K562 (cell line): ENCODE measurements around the gene CAMK2G. TPM values are rescaled to one million over a fixed set of nuclear protein-coding genes. Genes with fewer than 3 reads are reported as not detected.

Experiments used
- ATAC-seq: fragments of 200-7000 bp; cut with Tn5 transposase; 3 replicates; pipeline ENCODE4 v1.9.1; 2020; ENCODE audit warnings: moderate library complexity
- BruUV-seq: library from RNA; stranded (reverse); fragments of 400-500 nt; replicated peaks from 2 replicates; lab custom pipeline; 2021; lab: Mats Ljungman, UMichigan
- CTCF ChIA-PET: fragments of 300-600 bp; formaldehyde crosslinking; extraction: SDS; loops from one replicate; lab custom pipeline; 2021; ENCODE audit warnings: low intra/inter-chr PET ratio; lab: Yijun Ruan, JAX
- POLR2A ChIA-PET: fragments of 300-600, 350-650 bp; sonication (Branson Sonifier 250); formaldehyde crosslinking; extraction: SDS; loops from one replicate; lab custom pipeline; 2021; ENCODE audit warnings: antibody characterized with exemption, inconsistent platforms; lab: Yijun Ruan, JAX
- DNase-seq, 4 experiments: peaks; one replicate each; pipeline versions ENCODE4 v3.0.0 to v3.0.0-alpha.2; 2011 to 2018; ENCODE audit warnings: low spot score in 3 of 4, mixed read lengths in 3 of 4; ENCODE audit errors: extremely low read depth in 1 of 4
- FAIRE-seq: peaks from 2 replicates; lab custom pipeline; 2011; peaks lifted over from hg19 to GRCh38; lab: Jason Lieb, UNC
- H2AFZ ChIP-seq: 2 replicates; pipeline ENCODE4 v1.6.0; 2011; ENCODE audit warnings: low read depth, low read length, control low read depth, inconsistent platforms
- H3K27ac ChIP-seq: fragments of 200-600 bp; 3 replicates; pipeline ENCODE4 v1.8.0; 2011; ENCODE audit warnings: low read depth, mild to moderate bottlenecking, control low read depth, inconsistent platforms, low read length, moderate library complexity, mixed read lengths; ENCODE audit errors: extremely low read depth
- H3K27me3 ChIP-seq, 2 experiments: fragments of 300-600 bp in 1 of 2; 2 replicates in 1 of 2; 3 replicates in 1 of 2; pipeline versions ENCODE4 v1.6.0 to v1.8.0; 2011; ENCODE audit warnings: inconsistent platforms in 2 of 2, low read length in 2 of 2, mild to moderate bottlenecking in 1 of 2, mixed read lengths in 1 of 2, moderate library complexity in 1 of 2; ENCODE audit not compliant: control insufficient read depth in 2 of 2, insufficient read depth in 2 of 2
- H3K36me3 ChIP-seq: fragments of 300-600 bp; 3 replicates; pipeline ENCODE4 v1.8.0; 2011; ENCODE audit warnings: mild to moderate bottlenecking, low read length, inconsistent platforms; ENCODE audit not compliant: control insufficient read depth, insufficient read depth
- H3K4me1 ChIP-seq, 2 experiments: fragments of 200-600 bp in 1 of 2; replicated peaks in 1 of 2; 2 replicates in 1 of 2; 3 replicates in 1 of 2; pipeline versions ENCODE4 v1.5.1 to v1.8.0; 2011; ENCODE audit warnings: inconsistent platforms in 2 of 2, low read length in 2 of 2, mild to moderate bottlenecking in 1 of 2, mixed read lengths in 1 of 2, moderate library complexity in 1 of 2; ENCODE audit not compliant: control insufficient read depth in 2 of 2, insufficient read depth in 2 of 2
- H3K4me2 ChIP-seq: 2 replicates; pipeline ENCODE4 v1.6.1; 2011; ENCODE audit warnings: low read length, control low read depth, inconsistent platforms, mixed read lengths; ENCODE audit not compliant: insufficient read depth
- H3K4me3 ChIP-seq: fragments of 200-600 bp; sonication (generic), shearing (Covaris generic); 2 replicates; pipeline ENCODE4 v1.5.1; 2016; ENCODE audit warnings: control low read depth, inconsistent platforms
- H3K79me2 ChIP-seq: fragments of 200-600 bp; 3 replicates; pipeline ENCODE4 v1.8.0; 2011; ENCODE audit warnings: low read length, inconsistent platforms; ENCODE audit not compliant: control insufficient read depth, insufficient read depth
- H3K9ac ChIP-seq, 2 experiments: 2 replicates each; pipeline versions ENCODE4 v1.6.0 to v1.6.1; 2011; ENCODE audit warnings: low read depth in 2 of 2, low read length in 2 of 2, control low read depth in 1 of 2, inconsistent platforms in 1 of 2, mild to moderate bottlenecking in 1 of 2, mixed read lengths in 1 of 2; ENCODE audit not compliant: insufficient read depth in 1 of 2
- H3K9me1 ChIP-seq: one replicate; pipeline ENCODE4 v1.6.0; 2011; ENCODE audit warnings: inconsistent platforms, mild to moderate bottlenecking, low read length, moderate library complexity; ENCODE audit not compliant: control insufficient read depth, insufficient read depth
- H3K9me3 ChIP-seq: replicated peaks from 2 replicates; pipeline ENCODE4 v1.5.1; 2011; ENCODE audit warnings: low read depth, low read length, inconsistent platforms; ENCODE audit not compliant: control insufficient read depth, insufficient read depth
- H4K20me1 ChIP-seq: replicated peaks from 2 replicates; pipeline ENCODE4 v1.6.1; 2011; ENCODE audit warnings: low read length, inconsistent platforms, mixed read lengths; ENCODE audit not compliant: control insufficient read depth, insufficient read depth
- KAT2B ChIP-seq: IDR thresholded peaks from one replicate; pipeline ENCODE4 v1.6.1; 2012; ENCODE audit warnings: low read depth, mild to moderate bottlenecking, control low read depth, inconsistent platforms, low read length, moderate library complexity
- WGBS: fragments of 100-300 bp; shearing (Covaris generic); methylation state at CpG from one replicate; pipeline ENCODE4 v1.1.6; 2016; ENCODE audit warnings: low coverage, mixed read lengths; ENCODE audit not compliant: insufficient coverage; ENCODE audit errors: missing lambda C conversion rate; 5-methylcytosine and 5-hydroxymethylcytosine counted together
- in situ Hi-C: fragments of 300-500 bp; cut with MboI; formaldehyde crosslinking; loops from 4 replicates; pipeline ENCODE4 v1.15.0; 2018; ENCODE audit warnings: inconsistent platforms, mixed read lengths
- intact Hi-C: fragments of 100-400 bp; cut with micrococcal nuclease; formaldehyde crosslinking; loops from 2 replicates; pipeline ENCODE4 v1.14.2; 2022
- polyA plus RNA-seq, 8 experiments: library from polyadenylated mRNA; depleted of rRNA in 4 of 8; stranded (reverse) in 5 of 8; unstranded in 3 of 8; fragments of >200 nt; fragmentation: Nextera tagmentation in 2 of 8; fragmentation: Illumina TruSeq in 1 of 8; extraction: Ambion mirVana in 2 of 8; extraction: Trizol in 1 of 8; gene quantifications; 2 replicates each; pipeline versions ENCODE4 v1.2.1 to v1.2.3, GENCODE V29; 2011 to 2014; ENCODE audit warnings: inconsistent platforms in 1 of 8, missing spikeins in 1 of 8
- total RNA-seq, 7 experiments: library from RNA; depleted of rRNA in 6 of 7; stranded (reverse); fragments of >200 nt in 6 of 7; fragmentation: Illumina TruSeq in 2 of 7; extraction: Trizol in 2 of 7; gene quantifications; 2 replicates each; pipeline versions ENCODE4 v1.2.1 to v1.2.3, GENCODE V29; 2011 to 2021; ENCODE audit warnings: low replicate concordance in 1 of 7
- TF ChIP-seq, protein P1 (sequence below): sonication (generic); formaldehyde crosslinking; IDR thresholded peaks from 2 replicates; pipeline ENCODE4 v1.8.1; 2023; ENCODE audit warnings: mild to moderate bottlenecking, missing genetic modification reagents
- TF ChIP-seq, protein P2 (sequence below): sonication (generic); formaldehyde crosslinking; IDR thresholded peaks from 2 replicates; pipeline ENCODE4 v1.8.0; 2022; ENCODE audit warnings: missing genetic modification reagents, mild to moderate bottlenecking, moderate library complexity, borderline replicate concordance

The CAMK2G gene
- total and polyA plus RNA-seq, 9 of the 15 experiments (the other 6 are each of a cell fraction or from before 2014, with no cell fraction given), result 9.0 to 37.9 (median 32.6) TPM

DNA sequence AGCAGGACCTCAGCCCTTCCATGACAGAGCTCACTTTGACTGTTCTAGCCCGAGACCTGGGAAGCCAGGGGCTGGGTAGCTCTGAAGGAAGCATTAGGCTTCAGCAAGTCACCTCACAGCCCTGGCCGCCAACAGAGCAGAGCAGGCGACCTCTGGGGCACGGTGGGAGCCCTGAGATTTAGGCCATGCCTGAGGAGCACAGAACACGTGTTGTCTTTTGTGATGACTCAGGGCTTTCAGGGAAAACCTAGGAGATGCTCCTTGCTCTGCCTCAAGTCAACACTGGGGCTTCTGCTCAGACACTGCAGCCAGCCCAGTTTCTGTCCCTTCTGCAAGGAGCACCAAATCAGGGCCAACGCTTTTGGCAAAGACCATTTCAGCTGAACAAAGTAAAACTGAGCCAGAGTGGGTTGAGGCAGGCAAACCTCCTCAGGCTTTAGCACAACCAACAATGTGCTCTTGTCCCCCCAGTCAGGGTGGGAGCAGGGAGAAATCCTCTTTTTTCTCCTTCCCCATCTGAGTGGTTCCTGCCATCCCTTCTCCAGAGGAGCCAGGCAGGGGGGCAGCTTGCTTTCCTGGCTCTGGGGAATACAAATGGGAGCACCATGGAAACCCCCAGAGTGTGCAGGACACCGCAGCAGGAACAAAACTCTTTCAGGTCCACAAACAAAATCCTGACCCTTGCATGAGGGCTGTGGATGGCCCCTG lies 14.4 kb downstream of the CAMK2G start (continued):
- no peak for TF ChIP-seq KAT2B

DNA sequence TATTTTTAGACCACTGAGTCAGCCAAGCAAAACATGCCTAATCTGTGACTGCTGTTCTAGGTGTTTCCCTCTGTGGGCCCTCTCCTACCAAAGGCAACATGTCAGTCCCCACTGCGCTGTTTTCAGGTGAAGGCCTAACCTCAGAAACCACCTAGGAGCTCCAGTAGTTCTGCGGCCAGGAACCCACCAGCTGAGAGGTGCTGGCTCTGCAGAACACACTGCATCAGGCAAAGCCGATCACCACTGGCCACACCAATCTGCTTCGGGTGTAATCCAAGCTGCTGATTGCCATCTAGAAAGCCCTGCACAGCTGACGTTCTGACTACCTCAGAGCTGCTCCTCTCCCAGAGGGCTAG lies 14.9 kb downstream of the CAMK2G start:
- no peaks in the 10 kb centered on the region; the same call in 1 of the 2 replicates for H4K20me1 ChIP-seq
- FAIRE-seq, result no peak
- WGBS, result 70% methylated on average over 5 of the region's 5 CpGs
- H3K9me3 ChIP-seq, result no peaks in the 10 kb centered on the region
- no peaks in the 10 kb centered on the region for H3K27me3 ChIP-seq
- peaks cover 70% of the 10 kb centered on the region for H3K36me3 ChIP-seq
- TF ChIP-seq, protein P1, sequence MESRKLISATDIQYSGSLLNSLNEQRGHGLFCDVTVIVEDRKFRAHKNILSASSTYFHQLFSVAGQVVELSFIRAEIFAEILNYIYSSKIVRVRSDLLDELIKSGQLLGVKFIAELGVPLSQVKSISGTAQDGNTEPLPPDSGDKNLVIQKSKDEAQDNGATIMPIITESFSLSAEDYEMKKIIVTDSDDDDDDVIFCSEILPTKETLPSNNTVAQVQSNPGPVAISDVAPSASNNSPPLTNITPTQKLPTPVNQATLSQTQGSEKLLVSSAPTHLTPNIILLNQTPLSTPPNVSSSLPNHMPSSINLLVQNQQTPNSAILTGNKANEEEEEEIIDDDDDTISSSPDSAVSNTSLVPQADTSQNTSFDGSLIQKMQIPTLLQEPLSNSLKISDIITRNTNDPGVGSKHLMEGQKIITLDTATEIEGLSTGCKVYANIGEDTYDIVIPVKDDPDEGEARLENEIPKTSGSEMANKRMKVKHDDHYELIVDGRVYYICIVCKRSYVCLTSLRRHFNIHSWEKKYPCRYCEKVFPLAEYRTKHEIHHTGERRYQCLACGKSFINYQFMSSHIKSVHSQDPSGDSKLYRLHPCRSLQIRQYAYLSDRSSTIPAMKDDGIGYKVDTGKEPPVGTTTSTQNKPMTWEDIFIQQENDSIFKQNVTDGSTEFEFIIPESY (CRISPR knock-in tag), result no peak
- TF ChIP-seq, protein P2, sequence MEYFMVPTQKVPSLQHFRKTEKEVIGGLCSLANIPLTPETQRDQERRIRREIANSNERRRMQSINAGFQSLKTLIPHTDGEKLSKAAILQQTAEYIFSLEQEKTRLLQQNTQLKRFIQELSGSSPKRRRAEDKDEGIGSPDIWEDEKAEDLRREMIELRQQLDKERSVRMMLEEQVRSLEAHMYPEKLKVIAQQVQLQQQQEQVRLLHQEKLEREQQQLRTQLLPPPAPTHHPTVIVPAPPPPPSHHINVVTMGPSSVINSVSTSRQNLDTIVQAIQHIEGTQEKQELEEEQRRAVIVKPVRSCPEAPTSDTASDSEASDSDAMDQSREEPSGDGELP (CRISPR knock-in tag), result 0 out of 2 replicates have a peak, but pooled peaks have one; percentile 25
- H3K9ac ChIP-seq, result peak overlapping the region in 1 of 2 experiments; percentile 75; a peak in 2 of 4 replicates
- no peaks in the 10 kb centered on the region; the same call in 2 of the 3 replicates for H3K79me2 ChIP-seq
- in situ Hi-C loops (no loop called here), intact Hi-C loops (no loop called here)
- no peak overlapping the region for H3K4me2 ChIP-seq
- BruUV-seq, result no TSS peak
- DNase-seq, result no peak
- no peak overlapping the region for H2AFZ ChIP-seq
- peaks cover 2 to 12% of the 10 kb centered on the region in 2 experiments; a peak in 3 of 5 replicates for H3K4me1 ChIP-seq
- peaks cover 3% of the 10 kb centered on the region for H3K9me1 ChIP-seq
- no peak overlapping the region for H3K4me3 ChIP-seq
- no peak overlapping the region for H3K27ac ChIP-seq
- CTCF ChIA-PET, result no interaction called here
- POLR2A ChIA-PET, result interaction anchor here (0.6 to 1.3 kb wide), 5 partner anchors 8 to 104 kb away, joined by 3 to 5 read pairs (median 3); partner anchors contain the start of gene CAMK2G
- ATAC-seq, result no peak; the same call in 1 of the 3 replicates
